ENCODE data around the gene VANGL1. TPM values are rescaled to one million over a fixed set of nuclear protein-coding genes. Genes with fewer than 3 reads are reported as not detected.

VANGL1 gene
- total RNA-seq, 1 donor from 2014 or later = 8.1 TPM

Small RNAs within 50 kb of the gene (small RNA-seq; reads per million reads assigned to genes)
- gene RF00406 (0.60 reads per million), gene RN7SL420P (not detected)

Other genes starting within 250 kb of the VANGL1 start
- gene CASQ2, start 126.7 kb downstream of the VANGL1 start, total RNA-seq = 3.2 TPM
- 0.25 TPM for gene NHLH2, start 199.2 kb downstream of the VANGL1 start, total RNA-seq

All from vagina (tissue), 1 donor.